ENCODE results near the gene PLEKHM3. TPM values are rescaled to one million over a fixed set of nuclear protein-coding genes. Genes with fewer than 3 reads are reported as not detected.

PLEKHM3 gene
- total and polyA plus RNA-seq, 2 of the 13 experiments (the other 11 are each of a cell fraction or from before 2014, with no cell fraction given) = 4.5 to 4.7 TPM

GRCh38 chr2:208033701-208034502 is 8.6 kb upstream of the PLEKHM3 start (continued):
- TF ChIP-seq, protein P1, sequence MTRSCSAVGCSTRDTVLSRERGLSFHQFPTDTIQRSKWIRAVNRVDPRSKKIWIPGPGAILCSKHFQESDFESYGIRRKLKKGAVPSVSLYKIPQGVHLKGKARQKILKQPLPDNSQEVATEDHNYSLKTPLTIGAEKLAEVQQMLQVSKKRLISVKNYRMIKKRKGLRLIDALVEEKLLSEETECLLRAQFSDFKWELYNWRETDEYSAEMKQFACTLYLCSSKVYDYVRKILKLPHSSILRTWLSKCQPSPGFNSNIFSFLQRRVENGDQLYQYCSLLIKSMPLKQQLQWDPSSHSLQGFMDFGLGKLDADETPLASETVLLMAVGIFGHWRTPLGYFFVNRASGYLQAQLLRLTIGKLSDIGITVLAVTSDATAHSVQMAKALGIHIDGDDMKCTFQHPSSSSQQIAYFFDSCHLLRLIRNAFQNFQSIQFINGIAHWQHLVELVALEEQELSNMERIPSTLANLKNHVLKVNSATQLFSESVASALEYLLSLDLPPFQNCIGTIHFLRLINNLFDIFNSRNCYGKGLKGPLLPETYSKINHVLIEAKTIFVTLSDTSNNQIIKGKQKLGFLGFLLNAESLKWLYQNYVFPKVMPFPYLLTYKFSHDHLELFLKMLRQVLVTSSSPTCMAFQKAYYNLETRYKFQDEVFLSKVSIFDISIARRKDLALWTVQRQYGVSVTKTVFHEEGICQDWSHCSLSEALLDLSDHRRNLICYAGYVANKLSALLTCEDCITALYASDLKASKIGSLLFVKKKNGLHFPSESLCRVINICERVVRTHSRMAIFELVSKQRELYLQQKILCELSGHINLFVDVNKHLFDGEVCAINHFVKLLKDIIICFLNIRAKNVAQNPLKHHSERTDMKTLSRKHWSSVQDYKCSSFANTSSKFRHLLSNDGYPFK (CRISPR knock-in tag; IDR thresholded peaks at IDR 0.05; ENCODE audit: borderline replicate concordance) = no peak
- TF ChIP-seq EHMT2 (IDR thresholded peaks at IDR 0.05; ENCODE audit: borderline replicate concordance, low read depth, low read length) (peak; percentile 53; the same call in 1 of the 2 replicates), ZFP36 (IDR thresholded peaks at IDR 0.05; ENCODE audit: borderline replicate concordance, low read depth, low read length, partially characterized antibody) (no peak), KLF12 (CRISPR knock-in tag; IDR thresholded peaks at IDR 0.05; ENCODE audit: borderline replicate concordance) (no peak), ZBTB8A (CRISPR knock-in tag; IDR thresholded peaks at IDR 0.05; ENCODE audit: borderline replicate concordance, low read depth) (no peak), SIN3A (IDR thresholded peaks at IDR 0.05; ENCODE audit: borderline replicate concordance, low read depth, low read length) (no peak), KDM2A (CRISPR knock-in tag; IDR thresholded peaks at IDR 0.05; ENCODE audit: borderline replicate concordance, low read depth) (no peak), NFE2L2 (IDR thresholded peaks at IDR 0.05; ENCODE audit: low read length) (no peak), ZNF143 (CRISPR knock-in tag; IDR thresholded peaks at IDR 0.05) (no peak), ZBTB34 (CRISPR knock-in tag; IDR thresholded peaks at IDR 0.05) (peak; percentile 57; the same call in 1 of the 2 replicates), ZNF501 (CRISPR knock-in tag; IDR thresholded peaks at IDR 0.05) (no peak), AHR (CRISPR knock-in tag; IDR thresholded peaks at IDR 0.05) (no peak), SOX5 (CRISPR knock-in tag; IDR thresholded peaks at IDR 0.05; ENCODE audit: borderline replicate concordance) (peak; percentile 46; the same call in 1 of the 2 replicates), MIXL1 (CRISPR knock-in tag; IDR thresholded peaks at IDR 0.05) (peak; percentile 54; the same call in 1 of the 2 replicates), ZNF598 (CRISPR knock-in tag; IDR thresholded peaks at IDR 0.05; ENCODE audit: borderline replicate concordance) (no peak), TBX3 (IDR thresholded peaks at IDR 0.05; ENCODE audit: borderline replicate concordance) (no peak), ZNF431 (CRISPR knock-in tag; IDR thresholded peaks at IDR 0.05; ENCODE audit: borderline replicate concordance, low read depth) (peak; percentile 76; the same call in 1 of the 2 replicates), ATAD3A (CRISPR knock-in tag; IDR thresholded peaks at IDR 0.05) (no peak), ZBTB43 (CRISPR knock-in tag; conservative IDR thresholded peaks at IDR 0.05) (no peak), SP2 (CRISPR knock-in tag; IDR thresholded peaks at IDR 0.05) (no peak), SNAPC2 (CRISPR knock-in tag; IDR thresholded peaks at IDR 0.05) (peak; percentile 31; the same call in 1 of the 2 replicates)

Data from HepG2 (cell line).